Activated CD4-positive, alpha-beta T cell treated with anti-CD3 and anti-CD28 coated beads, Interleukin-2, Interleukin-6, amounts not matched to agents 100 ng/mL and 50 ng/mL, durations not matched to agents 16 hours and 8 hours (primary cell): Measurements from ENCODE around the gene WASF3.

Experiments
- DNase-seq: peaks from one replicate; pipeline ENCODE4 v3.0.0-alpha.2; 2020

WASF3 gene

GRCh38 chr13:26548205-26548765 is 9.2 kb upstream of the WASF3 start:
- no peak for DNase-seq

GRCh38 chr13:26549713-26550112 is 7.8 kb upstream of the WASF3 start:
- DNase-seq = no peak

GRCh38 chr13:26551255-26551860 is 6.1 kb upstream of the WASF3 start:
- DNase-seq = no peak

- DNase-seq = no peak
These were observed 2.1 kb upstream of the WASF3 start for GRCh38 chr13:26555413-26555812.

- DNase-seq = no peak
These were observed 461 bp upstream of the WASF3 start for GRCh38 chr13:26557051-26557392.

- DNase-seq = no peak
These were observed 757 bp downstream of the WASF3 start for GRCh38 chr13:26558074-26558805.

- DNase-seq = no peak
These were observed 1.5 kb downstream of the WASF3 start for GRCh38 chr13:26558987-26559386.

- no peak for DNase-seq
These were observed 3.0 kb downstream of the WASF3 start for GRCh38 chr13:26560456-26560855.

- no peak for DNase-seq
These were observed 3.6 kb downstream of the WASF3 start for GRCh38 chr13:26561067-26561466.

GRCh38 chr13:26561651-26562511 is 4.4 kb downstream of the WASF3 start:
- no peak for DNase-seq

- no peak for DNase-seq
These were observed 5.0 kb downstream of the WASF3 start for GRCh38 chr13:26562512-26562890.

- no peak for DNase-seq
These were observed 6.2 kb downstream of the WASF3 start for GRCh38 chr13:26563713-26564112.

GRCh38 chr13:26568132-26568815 is 10.8 kb downstream of the WASF3 start:
- DNase-seq = no peak

- no peak for DNase-seq
These were observed 14.0 kb downstream of the WASF3 start for GRCh38 chr13:26571518-26571917.

- DNase-seq = no peak
These were observed 17.8 kb downstream of the WASF3 start for GRCh38 chr13:26575244-26575643.

GRCh38 chr13:26579580-26579979 is 22.1 kb downstream of the WASF3 start:
- no peak for DNase-seq

- no peak for DNase-seq
These were observed 26.2 kb downstream of the WASF3 start for GRCh38 chr13:26583662-26584061.

- DNase-seq = no peak
These were observed 27.2 kb downstream of the WASF3 start for GRCh38 chr13:26584713-26585112.

- DNase-seq = no peak
These were observed 27.7 kb downstream of the WASF3 start for GRCh38 chr13:26585136-26585535.

- DNase-seq = no peak
These were observed 29.8 kb downstream of the WASF3 start for GRCh38 chr13:26587251-26587650.

- DNase-seq = no peak
These were observed 31.7 kb downstream of the WASF3 start for GRCh38 chr13:26589226-26589625.

GRCh38 chr13:26589754-26590153 is 32.3 kb downstream of the WASF3 start:
- DNase-seq = no peak

- no peak for DNase-seq
These were observed 32.9 kb downstream of the WASF3 start for GRCh38 chr13:26590379-26590778.
